Embryonic facial prominence (tissue), 1 donor: Measurements from ENCODE around the gene CRTC3.
"Not testable (repeated sequence)": the region's sequence is repeated elsewhere in the genome, so short reads cannot be mapped to it uniquely, and the experiment has no call there.

Source experiments
- DNase-seq: peaks from one replicate; pipeline ENCODE4 v3.0.0-alpha.2; 2016; ENCODE audit errors: extremely low spot score

CRTC3 gene

DNA sequence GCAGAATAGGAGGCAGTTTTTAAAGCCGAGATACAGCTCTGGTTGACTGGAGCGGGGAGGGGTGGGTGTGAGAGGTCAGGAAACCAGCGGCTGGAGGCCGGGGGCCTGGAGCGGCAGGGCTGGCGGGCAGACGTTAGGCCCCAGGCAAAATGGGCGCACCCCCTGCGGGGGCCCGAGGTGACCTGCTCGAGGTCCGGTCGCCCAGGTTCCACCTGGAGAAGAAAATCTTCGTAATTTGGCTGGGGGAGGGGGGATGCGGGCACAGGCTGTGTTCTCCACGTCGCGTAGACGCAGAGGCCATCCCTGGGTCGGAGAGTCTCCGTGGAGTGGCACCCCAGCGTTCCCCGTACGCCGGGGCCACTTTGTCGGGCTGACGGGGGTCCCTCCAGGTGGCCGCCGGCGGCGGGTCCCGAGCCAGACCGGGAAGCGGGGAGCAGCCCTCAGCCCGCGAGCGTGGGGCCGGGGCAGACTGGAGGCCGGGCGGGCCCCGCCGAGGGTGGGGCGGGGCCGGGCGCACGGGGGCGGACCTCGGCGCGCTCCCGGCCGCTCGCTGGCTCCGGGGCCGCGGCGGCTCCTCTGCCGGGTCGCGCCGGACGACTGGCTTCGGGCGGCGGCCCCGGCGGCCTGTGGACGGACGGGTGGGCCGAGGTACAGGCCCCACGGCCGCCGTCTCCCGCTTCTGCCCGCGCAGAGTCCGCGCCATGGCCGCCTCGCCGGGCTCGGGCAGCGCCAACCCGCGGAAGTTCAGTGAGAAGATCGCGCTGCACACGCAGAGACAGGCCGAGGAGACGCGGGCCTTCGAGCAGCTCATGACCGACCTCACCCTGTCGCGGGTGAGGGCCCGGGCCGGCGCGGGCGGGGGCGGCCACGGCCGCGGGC is at the start of gene CRTC3:
TSS of gene CRTC3 (plus strand) at position 553 of the 879 bp plus-strand sequence. CDS start at position 702, 149 bp downstream.
- DNase-seq = no peak

DNA sequence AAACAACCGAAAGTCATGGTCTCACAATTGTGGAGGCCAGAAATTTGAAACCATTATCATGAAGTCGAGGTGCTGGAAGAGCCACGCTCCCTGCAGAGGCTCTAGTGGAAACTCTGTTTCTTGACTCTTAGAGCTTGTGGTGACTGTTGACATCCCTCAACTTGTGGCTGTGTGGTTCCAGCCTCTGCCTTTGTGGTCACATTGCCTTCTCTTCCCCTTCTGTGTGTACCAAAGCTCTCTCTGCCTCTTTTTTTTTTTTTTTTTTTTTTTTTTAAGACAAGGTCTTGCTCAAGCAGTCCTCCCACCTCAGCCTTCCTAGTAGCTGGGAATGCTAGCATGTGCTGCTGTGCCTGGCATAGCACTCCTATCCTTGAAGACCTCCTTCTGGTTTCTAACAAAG is 48.7 kb upstream of the CRTC3 start:
- DNase-seq = no peak

- peak; percentile 34 for DNase-seq
Observed at GRCh38 chr15:90482124-90483011, 47.4 kb upstream of the CRTC3 start.

- DNase-seq = no peak
Observed at GRCh38 chr15:90483012-90483307, 46.8 kb upstream of the CRTC3 start.

DNA sequence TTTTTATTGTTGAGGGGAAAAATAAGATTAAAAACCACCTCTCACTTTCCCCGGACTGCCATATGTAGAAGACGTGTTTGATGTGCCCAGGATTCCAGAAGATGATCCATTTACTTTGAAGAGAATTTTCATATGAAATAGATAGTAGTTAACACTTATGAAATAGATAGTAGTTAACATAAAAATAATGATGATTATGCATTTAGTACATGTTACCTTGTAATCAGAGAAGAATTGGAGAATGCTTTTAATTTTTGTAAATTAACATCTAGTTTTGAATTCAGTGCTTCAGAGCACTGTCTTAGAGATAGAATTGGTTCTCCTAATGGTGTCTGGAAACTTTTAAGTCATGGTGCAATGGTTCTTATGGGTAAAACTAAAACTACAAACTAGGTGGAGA is 46.1 kb upstream of the CRTC3 start:
- no peak for DNase-seq

GRCh38 chr15:90487186-90487585 is 42.5 kb upstream of the CRTC3 start:
- no peak for DNase-seq

DNA sequence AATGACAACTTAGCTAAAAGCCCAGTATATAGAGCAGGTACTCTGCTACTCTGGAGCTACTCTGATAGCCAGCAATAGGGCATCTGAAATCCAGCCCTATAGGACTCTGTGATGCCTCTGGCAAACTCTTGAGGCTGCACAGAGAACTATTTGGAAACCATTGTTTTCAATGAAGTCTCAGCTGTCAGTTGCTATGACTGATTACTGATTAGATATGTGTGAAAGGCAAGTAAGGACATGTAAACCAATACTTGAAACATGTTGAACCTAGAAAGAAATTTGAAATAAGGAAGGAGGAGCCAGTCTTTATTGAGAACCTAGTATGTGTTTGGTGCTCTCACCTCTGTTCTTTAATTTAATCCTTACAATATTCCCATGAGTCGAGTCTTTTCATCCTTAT is 40.2 kb upstream of the CRTC3 start:
- no peak for DNase-seq

DNA sequence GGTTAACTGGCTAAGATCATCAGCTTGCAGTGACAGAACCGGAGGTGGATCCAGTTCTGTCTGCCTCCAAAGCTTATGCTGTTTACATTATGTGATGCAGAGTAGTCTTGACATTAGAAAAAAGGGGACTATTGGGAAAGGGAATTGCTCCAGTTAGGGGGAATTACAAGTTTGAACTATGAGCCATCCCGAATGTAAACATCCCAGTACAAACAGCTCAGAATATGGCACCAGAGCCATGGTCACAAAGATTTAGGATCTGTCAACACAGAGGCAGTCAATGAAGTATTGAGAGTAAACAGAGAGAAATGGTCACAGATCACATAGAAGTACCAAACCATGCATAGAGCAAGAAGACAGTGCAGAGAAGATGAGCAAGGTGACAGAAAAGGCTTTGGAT is 39.8 kb upstream of the CRTC3 start:
- no peak for DNase-seq

DNA sequence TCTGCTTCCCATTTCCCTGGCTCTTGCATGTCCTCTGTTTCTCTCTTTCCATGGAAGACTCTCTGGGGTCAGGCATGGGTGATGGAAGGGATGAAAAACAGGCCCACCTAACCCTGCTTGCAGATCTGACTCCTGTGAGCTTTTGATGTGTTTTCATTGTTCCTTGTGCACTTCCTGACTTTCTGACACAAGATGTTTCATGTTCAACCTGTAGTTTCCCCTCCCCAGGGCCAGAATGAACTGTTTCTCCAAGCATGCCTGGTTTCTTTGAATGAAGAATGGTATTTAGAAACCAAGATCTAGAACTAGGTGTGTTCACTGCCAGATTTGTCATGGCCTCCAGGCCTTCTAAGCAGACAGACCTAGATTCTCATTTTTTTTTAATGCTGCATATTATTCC is 36.1 kb upstream of the CRTC3 start:
- DNase-seq = no peak

GRCh38 chr15:90495067-90495466 is 34.7 kb upstream of the CRTC3 start:
- DNase-seq = no peak

- no peak for DNase-seq
Observed at GRCh38 chr15:90496791-90497190, 32.9 kb upstream of the CRTC3 start.

- DNase-seq = no peak
Observed at GRCh38 chr15:90497376-90497775, 32.3 kb upstream of the CRTC3 start.

- DNase-seq = no peak
Observed at GRCh38 chr15:90497912-90498311, 31.8 kb upstream of the CRTC3 start.

GRCh38 chr15:90500171-90500570 is 29.6 kb upstream of the CRTC3 start:
- DNase-seq = no peak

- DNase-seq = no peak
Observed at GRCh38 chr15:90501898-90502297, 27.8 kb upstream of the CRTC3 start.

DNA sequence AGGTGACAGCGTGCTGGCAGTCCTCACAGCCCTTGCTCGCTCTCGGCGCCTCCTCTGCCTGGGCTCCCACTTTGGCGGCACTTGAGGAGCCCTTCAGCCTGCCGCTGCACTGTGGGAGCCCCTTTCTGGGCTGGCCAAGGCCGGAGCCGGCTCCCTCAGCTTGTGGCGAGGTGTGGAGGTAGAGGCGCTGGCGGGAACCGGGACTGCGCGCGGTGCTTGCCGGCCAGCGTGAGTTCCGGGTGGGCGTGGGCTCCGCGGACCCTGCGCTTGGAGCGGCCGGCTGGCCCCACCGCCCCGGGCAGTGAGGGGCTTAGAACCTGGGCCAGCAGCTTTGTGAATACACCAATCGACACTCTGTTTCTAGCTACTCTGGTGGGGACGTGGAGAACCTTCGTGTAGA is 18.9 kb upstream of the CRTC3 start:
- not testable (repeated sequence) for DNase-seq

GRCh38 chr15:90511211-90511618 is 18.5 kb upstream of the CRTC3 start:
- not testable (repeated sequence) for DNase-seq

GRCh38 chr15:90512276-90512675 is 17.4 kb upstream of the CRTC3 start:
- no peak for DNase-seq

- DNase-seq = no peak
Observed at GRCh38 chr15:90512981-90513380, 16.7 kb upstream of the CRTC3 start.

DNA sequence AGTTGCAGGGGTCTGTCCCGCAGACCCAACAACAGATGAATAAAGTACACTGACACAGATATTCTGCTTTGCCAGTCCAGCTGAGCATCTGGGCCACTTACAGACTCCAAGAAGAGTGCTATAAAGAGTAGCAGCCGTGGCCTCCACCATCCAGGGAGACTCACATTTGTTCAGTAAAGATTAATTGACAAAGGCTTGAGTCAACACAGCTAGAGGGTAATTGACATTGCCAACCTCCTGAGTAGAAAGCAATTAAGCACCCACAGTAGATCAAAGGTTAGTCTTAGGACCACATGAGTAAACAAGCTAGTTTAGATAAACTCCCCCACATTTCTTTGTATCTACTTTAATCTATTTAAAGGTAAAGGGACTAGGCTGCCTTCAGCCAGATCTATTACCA is 16.3 kb upstream of the CRTC3 start:
- DNase-seq = no peak

DNA sequence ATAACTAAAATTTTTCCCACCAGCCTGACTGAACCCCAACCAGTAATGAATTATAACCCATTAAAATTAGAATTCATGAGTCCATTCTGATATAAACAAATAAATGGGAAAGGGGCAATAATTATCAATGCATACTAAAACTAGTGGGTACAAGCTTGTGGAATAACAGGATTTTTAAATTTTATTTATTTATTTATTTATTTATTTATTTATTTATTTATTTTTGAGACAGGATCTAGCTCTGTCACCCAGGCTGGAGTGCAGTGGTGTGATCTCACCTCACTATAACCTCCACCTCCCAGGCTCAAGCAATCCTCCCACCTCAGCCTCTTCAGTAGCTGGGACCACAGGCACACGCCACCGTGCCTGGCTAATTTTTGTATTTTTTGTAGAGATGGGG is 15.8 kb upstream of the CRTC3 start:
- not testable (repeated sequence) for DNase-seq

DNA sequence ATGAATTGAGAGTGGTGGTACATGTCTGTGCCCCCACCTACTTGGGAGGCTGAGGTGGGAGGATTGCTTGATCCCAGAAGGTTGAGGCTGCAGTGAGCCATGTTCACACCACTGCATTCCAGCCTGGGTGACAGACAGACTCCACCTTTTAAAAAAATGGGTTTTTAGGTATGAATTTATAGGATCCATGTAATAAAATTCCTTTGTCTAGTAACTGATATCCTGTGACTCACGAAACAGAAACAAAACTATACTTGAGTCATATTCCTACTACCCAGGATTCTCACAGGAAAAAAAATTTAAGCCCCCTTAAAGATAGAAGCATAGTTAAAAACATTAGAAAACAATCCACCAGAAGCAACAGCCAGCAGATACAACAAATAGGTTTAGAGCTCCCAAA is 10.0 kb upstream of the CRTC3 start:
- no peak for DNase-seq

DNA sequence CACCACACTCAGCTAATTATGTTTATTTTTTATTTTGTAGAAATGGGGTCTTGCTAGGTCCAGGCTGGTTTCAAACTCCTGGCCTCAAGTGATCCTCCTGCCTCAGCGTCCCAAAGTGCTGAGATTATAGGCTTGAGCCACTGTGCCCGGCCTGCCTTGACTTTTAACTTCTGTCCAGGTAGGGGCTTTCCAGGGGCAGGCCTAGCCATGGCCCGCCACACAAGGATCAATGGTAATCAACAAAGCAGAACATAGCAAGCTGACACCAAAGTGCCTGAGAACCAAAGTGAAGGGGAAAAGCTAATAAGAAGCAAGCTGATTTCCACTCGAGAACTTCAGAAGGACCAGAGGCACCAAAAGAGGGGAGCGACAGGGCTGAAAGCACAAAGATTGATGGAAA is 9.4 kb upstream of the CRTC3 start:
- no peak for DNase-seq
